Stomach (tissue), 9 donors: Measurements from ENCODE around the gene ARSG. TPM values are rescaled to one million over a fixed set of nuclear protein-coding genes. Genes with fewer than 3 reads are reported as not detected.

Experiments
- DNase-seq, 2 donors: peaks; one replicate each; pipeline versions ENCODE4 v3.0.0 to v3.0.0-alpha.2; 2013 to 2019
- H3K27ac ChIP-seq, 5 donors: fragments of 200-600 bp in 4 of 5; sonication (generic) in 4 of 5; one replicate each; pipeline ENCODE4 v1.5.1; 2013 to 2019; ENCODE audit warnings: mild to moderate bottlenecking in 1 of 5, moderate library complexity in 1 of 5
- H3K27me3 ChIP-seq, 3 donors: fragments of 200-600 bp; sonication (generic); one replicate each; pipeline ENCODE4 v1.5.1; 2017 to 2019; ENCODE audit warnings: mixed run types in 1 of 3
- H3K36me3 ChIP-seq, 4 donors: fragments of 200-600 bp; sonication (generic); 1 replicate in 3 of 4; 2 replicates in 1 of 4; pipeline ENCODE4 v1.5.1; 2016 to 2019
- H3K4me1 ChIP-seq, 4 donors: fragments of 200-600 bp; sonication (generic); one replicate each; pipeline ENCODE4 v1.5.1; 2016 to 2019
- H3K4me3 ChIP-seq, 4 donors: fragments of 200-600 bp; sonication (generic) in 3 of 4; one replicate each; pipeline ENCODE4 v1.5.1; 2016 to 2019; ENCODE audit warnings: mild to moderate bottlenecking in 1 of 4
- H3K9me3 ChIP-seq, 4 donors: fragments of 200-600 bp; sonication (generic); one replicate each; pipeline ENCODE4 v1.5.1; 2016 to 2019
- EP300 ChIP-seq: sonication (generic); formaldehyde crosslinking; IDR thresholded peaks from one replicate; pipeline ENCODE4 v1.6.1; 2017; ENCODE audit warnings: antibody characterized with exemption
- POLR2A ChIP-seq, 4 donors: fragments of 450-650 bp; IDR thresholded peaks; one replicate each; pipeline ENCODE4 v1.6.1; 2016; ENCODE audit warnings: antibody characterized with exemption in 4 of 4, control low read depth in 2 of 4, mild to moderate bottlenecking in 1 of 4, moderate library complexity in 1 of 4
- POLR2AphosphoS5 ChIP-seq, 3 donors: sonication (generic); formaldehyde crosslinking; IDR thresholded peaks; one replicate each; pipeline ENCODE4 v1.6.1; 2016; ENCODE audit warnings: antibody characterized with exemption in 3 of 3
- WGBS, 5 donors: extraction: QIAGEN DNeasy Blood & Tissue Kit in 3 of 5; methylation state at CpG; one replicate each; pipeline versions ENCODE4 v1.1.5 to v1.1.7; 2013 to 2018; 5-methylcytosine and 5-hydroxymethylcytosine counted together
- intact Hi-C: fragments of 100-400 bp; cut with DNase I; formaldehyde crosslinking; loops from one replicate; pipeline ENCODE4 v1.15.1; 2023; ENCODE audit warnings: low total_unique reads
- polyA plus RNA-seq, 3 donors: library from polyadenylated mRNA; stranded (reverse); fragments of 200-250 nt; gene quantifications; one replicate each; pipeline ENCODE4 v1.2.3, GENCODE V29; 2013
- total RNA-seq, 5 donors: library from RNA; depleted of rRNA; stranded (reverse); fragments of >200 nt; gene quantifications; one replicate each; pipeline versions ENCODE4 v1.1.0 to v1.2.3, GENCODE V29; 2014 to 2016
- TF ChIP-seq, protein P1 (sequence below), 7 experiments: fragments of 450-650 bp in 4 of 7; fragments of 200-600 bp in 3 of 7; sonication (generic) in 3 of 7; IDR thresholded peaks; one replicate each; pipeline ENCODE4 v1.5.1; 2016 to 2019; ENCODE audit warnings: antibody characterized with exemption in 7 of 7, control low read depth in 2 of 7, mild to moderate bottlenecking in 1 of 7
- donor health status: healthy with polysubstance abuse.
- donor health status: Bipolar disorder and iron deficiency.
- donor health status: healthy.

ARSG gene
- total and polyA plus RNA-seq, 8 donors, result 0.45 to 74.7 (median 2.4) TPM

- intact Hi-C loops, result no loop called here
- DNase-seq, result no peak
- peaks cover 0 to 13% (median 0%) of the 10 kb centered on the region in 4 donors for H3K36me3 ChIP-seq
- H3K4me3 ChIP-seq, result no peak overlapping the region
- 88 to 97% (median 96%) methylated on average over 4 of the region's 4 CpGs for WGBS, 5 donors
- H3K4me1 ChIP-seq, result peaks cover 0 to 5% (median 0%) of the 10 kb centered on the region in 4 donors
- H3K27me3 ChIP-seq, result no peaks in the 10 kb centered on the region
- TF ChIP-seq EP300, result no peak
- no peak for TF ChIP-seq POLR2AphosphoS5 (IDR thresholded peaks at IDR 0.05)
- TF ChIP-seq, protein P1, sequence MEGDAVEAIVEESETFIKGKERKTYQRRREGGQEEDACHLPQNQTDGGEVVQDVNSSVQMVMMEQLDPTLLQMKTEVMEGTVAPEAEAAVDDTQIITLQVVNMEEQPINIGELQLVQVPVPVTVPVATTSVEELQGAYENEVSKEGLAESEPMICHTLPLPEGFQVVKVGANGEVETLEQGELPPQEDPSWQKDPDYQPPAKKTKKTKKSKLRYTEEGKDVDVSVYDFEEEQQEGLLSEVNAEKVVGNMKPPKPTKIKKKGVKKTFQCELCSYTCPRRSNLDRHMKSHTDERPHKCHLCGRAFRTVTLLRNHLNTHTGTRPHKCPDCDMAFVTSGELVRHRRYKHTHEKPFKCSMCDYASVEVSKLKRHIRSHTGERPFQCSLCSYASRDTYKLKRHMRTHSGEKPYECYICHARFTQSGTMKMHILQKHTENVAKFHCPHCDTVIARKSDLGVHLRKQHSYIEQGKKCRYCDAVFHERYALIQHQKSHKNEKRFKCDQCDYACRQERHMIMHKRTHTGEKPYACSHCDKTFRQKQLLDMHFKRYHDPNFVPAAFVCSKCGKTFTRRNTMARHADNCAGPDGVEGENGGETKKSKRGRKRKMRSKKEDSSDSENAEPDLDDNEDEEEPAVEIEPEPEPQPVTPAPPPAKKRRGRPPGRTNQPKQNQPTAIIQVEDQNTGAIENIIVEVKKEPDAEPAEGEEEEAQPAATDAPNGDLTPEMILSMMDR (IDR thresholded peaks at IDR 0.05), result no peak
- TF ChIP-seq POLR2A (IDR thresholded peaks at IDR 0.05), result no peak
- no peak overlapping the region for H3K27ac ChIP-seq
- H3K9me3 ChIP-seq, result no peaks in the 10 kb centered on the region
These were observed 66.6 kb downstream of the ARSG start for GRCh38 chr17:68357886-68358285.

- 82 to 90% (median 89%) methylated on average over 13 of the region's 13 CpGs for WGBS, 5 donors
- no peaks in the 10 kb centered on the region for H3K27me3 ChIP-seq
- H3K36me3 ChIP-seq, result peaks cover 0 to 13% (median 0%) of the 10 kb centered on the region in 4 donors
- H3K27ac ChIP-seq, result no peak overlapping the region
- no peak for DNase-seq
- H3K4me1 ChIP-seq, result no peaks in the 10 kb centered on the region
- H3K9me3 ChIP-seq, result no peaks in the 10 kb centered on the region
- H3K4me3 ChIP-seq, result no peak overlapping the region
- TF ChIP-seq, protein P1 (IDR thresholded peaks at IDR 0.05), result no peak
- TF ChIP-seq POLR2AphosphoS5 (IDR thresholded peaks at IDR 0.05) (no peak), POLR2A (IDR thresholded peaks at IDR 0.05) (no peak), EP300 (no peak)
- intact Hi-C loops, result no loop called here
These were observed 68.7 kb downstream of the ARSG start for GRCh38 chr17:68359791-68360535.

DNA sequence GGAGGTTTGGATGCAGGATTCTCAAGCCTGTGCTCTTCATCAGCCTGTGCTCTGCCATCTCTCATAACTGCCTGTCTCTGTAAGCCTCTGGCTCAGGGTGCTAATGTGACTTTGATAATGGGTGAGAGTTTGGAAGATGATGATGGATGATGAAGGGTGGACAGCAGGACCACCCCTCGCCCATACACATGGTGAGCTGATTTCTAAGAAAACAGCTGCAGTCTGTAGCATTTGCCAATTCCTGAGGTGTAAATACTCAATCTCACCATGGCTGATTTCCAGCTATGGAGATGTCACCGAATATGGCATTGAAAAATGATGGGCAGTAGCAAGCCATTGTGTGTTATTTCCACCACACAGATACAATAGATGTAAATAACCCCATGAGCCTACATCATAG, 74.2 kb downstream of the ARSG start:
- Histone ChIP-seq H3K9me3 (no peaks in the 10 kb centered on the region), H3K4me1 (no peaks in the 10 kb centered on the region), H3K27ac (no peak overlapping the region), H3K36me3 (peaks cover 0 to 13% (median 0%) of the 10 kb centered on the region in 4 donors), H3K27me3 (no peaks in the 10 kb centered on the region), H3K4me3 (no peak overlapping the region)
- TF ChIP-seq EP300 (no peak), POLR2AphosphoS5 (IDR thresholded peaks at IDR 0.05) (no peak), POLR2A (IDR thresholded peaks at IDR 0.05) (no peak)
- TF ChIP-seq, protein P1 (IDR thresholded peaks at IDR 0.05), result no peak
- intact Hi-C loops, result no loop called here
- 91 to 97% (median 95%) methylated on average over 2 of the region's 2 CpGs for WGBS, 5 donors
- DNase-seq, result no peak

DNA sequence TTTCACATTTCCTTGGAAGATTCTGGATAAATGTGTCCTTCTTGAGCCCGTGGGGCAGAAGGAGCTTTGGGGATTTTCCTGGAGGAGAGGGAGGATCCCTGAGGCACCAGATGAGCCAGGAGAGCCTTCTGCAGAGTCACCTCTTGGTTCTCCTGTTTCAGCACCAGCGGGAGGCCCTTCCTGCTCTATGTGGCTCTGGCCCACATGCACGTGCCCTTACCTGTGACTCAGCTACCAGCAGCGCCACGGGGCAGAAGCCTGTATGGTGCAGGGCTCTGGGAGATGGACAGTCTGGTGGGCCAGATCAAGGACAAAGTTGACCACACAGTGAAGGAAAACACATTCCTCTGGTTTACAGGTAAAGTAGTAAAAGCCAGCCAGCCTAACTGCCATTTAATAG, 77.1 kb downstream of the ARSG start:
- Histone ChIP-seq H3K9me3 (no peaks in the 10 kb centered on the region), H3K27me3 (no peaks in the 10 kb centered on the region), H3K36me3 (peaks cover 0 to 13% (median 0%) of the 10 kb centered on the region in 4 donors), H3K4me1 (no peaks in the 10 kb centered on the region), H3K27ac (no peak overlapping the region), H3K4me3 (no peak overlapping the region)
- intact Hi-C loops, result no loop called here
- no peak for DNase-seq
- WGBS, 5 donors, result 83 to 89% (median 84%) methylated on average over 5 of the region's 5 CpGs
- TF ChIP-seq, protein P1 (IDR thresholded peaks at IDR 0.05), result no peak
- no peak for TF ChIP-seq POLR2A (IDR thresholded peaks at IDR 0.05)
- TF ChIP-seq POLR2AphosphoS5 (IDR thresholded peaks at IDR 0.05), result no peak
